ENCODE results near the gene C3orf22.
"Not testable (repeated sequence)": the region's sequence is repeated elsewhere in the genome, so short reads cannot be mapped to it uniquely, and the experiment has no call there.

The C3orf22 gene

DNA sequence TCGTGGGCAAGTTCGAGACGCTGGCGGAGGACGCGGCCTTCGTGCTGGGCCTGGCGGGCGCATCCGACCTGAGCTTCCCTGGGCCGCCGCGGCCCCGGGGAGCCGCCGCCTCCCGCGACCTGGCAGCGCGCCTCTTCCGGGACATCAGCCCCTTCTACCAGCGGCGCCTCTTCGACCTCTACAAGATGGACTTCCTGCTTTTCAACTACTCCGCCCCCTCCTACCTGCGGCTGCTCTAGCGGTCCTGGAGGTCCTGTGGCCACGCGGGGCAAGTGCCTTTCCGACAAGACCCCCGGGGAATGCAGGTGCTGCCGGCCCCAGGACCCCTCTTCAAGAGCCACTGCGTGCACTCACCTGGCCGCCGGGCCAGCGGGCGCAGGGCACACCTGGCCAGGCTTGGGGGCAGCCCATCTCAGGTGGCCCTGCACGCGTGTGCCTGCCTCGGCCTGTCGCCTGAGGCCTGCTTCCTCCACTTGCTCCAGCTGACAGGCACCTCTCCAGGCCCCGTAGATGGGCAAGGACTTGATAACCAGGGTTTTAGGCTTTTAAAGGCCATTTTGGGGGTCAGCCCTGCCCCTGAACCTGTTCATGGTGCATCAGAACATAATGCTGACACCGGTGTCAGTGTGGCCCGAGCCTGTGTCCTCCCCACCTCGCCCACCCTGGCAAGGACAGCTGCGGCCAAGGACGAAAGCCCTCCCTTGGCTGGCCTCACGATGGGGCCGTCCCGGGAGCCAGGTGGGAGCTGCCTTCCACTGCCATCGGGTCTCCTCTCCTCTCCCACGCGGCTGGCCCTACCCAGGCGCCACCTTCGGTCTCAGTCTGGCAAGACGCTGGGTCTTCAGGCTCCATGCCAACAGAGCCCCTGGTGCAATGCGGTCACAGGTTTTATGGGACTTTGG, 16.1 kb downstream of the C3orf22 start:
- no peak for DNase-seq (ENCODE audit: low read depth in 2 of 2)

DNA sequence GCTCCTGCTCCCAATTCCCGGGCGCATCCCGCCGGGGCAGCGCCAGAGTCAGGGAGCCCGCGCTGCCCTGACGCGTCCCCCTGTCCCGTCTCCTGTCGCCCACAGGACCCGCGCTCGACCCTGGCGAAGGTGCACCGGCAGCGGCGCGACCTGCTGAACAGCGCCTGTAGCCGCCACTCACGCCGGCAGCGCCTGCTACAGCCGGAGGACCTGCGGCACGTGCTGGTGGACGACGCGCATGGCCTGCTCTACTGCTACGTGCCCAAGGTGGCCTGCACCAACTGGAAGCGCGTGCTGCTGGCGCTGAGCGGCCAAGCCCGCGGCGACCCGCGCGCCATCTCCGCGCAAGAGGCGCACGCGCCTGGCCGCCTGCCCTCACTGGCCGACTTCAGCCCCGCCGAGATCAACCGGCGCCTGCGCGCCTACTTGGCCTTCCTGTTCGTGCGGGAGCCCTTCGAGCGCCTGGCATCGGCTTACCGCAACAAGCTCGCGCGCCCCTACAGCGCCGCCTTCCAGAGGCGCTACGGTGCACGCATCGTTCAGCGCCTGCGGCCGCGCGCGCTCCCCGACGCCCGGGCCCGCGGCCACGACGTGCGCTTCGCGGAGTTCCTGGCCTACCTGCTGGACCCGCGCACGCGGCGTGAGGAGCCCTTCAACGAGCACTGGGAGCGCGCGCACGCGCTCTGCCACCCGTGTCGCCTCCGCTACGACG, 16.9 kb downstream of the C3orf22 start:
- DNase-seq (ENCODE audit: low read depth in 2 of 2): no peak

DNA sequence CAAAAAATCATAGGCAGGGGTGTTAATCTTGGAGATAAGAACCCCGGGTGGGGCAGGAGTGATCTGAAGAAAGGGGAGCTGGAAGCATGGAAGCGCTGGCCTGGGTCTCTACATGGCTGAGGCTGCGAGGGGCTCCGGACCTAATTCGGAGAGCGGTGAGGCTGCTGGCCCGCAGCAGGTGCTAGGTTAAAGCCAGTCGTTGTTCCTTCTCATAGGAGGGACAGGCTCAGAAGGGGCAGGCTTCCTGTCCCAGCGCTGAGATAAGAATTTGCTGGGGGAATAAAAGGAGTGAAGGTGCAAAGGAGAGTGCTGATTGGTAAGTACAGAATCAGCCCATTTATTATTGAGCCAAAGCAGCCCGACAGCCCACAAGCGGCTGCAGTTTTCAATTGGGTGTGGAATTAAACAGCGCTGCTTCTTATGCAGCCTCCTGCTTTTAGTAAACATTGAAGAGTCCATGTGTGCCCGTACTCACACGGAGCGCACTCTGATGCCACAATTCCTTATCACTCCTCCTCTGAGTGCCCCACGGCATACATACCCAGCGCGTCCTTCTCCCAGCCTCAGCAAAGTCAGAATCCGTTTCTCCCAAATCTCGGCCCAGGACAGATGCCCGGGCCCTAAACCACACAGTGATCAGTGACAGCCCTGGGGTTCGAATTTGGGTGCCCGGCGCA, 17.6 kb downstream of the C3orf22 start:
- DNase-seq (ENCODE audit: low read depth in 2 of 2): no peak

DNA sequence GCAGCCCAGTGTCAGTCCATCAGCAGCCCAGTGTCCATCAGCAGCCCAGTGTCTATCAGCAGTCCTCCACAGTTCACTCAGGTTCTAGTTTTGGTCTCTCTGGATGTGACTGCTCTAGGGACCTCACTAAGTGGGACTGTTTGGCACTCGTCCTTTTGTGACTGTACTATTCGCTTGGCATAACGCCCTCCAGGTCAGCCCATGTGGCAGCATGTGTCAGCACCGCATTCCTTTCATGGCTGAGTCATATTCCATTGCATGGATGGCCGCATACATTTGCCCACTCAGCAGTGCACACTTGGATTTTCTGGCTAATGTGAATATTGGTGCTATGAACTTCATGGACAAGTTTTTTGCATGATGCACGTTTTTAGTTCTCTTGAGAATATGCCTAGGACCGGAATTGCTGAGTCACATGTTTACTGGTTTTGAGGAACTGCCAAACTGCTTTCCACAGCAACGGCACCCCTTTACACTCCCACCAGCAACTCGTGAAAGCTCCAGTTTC, 18.3 kb downstream of the C3orf22 start:
- DNase-seq (ENCODE audit: low read depth in 2 of 2): no peak

DNA sequence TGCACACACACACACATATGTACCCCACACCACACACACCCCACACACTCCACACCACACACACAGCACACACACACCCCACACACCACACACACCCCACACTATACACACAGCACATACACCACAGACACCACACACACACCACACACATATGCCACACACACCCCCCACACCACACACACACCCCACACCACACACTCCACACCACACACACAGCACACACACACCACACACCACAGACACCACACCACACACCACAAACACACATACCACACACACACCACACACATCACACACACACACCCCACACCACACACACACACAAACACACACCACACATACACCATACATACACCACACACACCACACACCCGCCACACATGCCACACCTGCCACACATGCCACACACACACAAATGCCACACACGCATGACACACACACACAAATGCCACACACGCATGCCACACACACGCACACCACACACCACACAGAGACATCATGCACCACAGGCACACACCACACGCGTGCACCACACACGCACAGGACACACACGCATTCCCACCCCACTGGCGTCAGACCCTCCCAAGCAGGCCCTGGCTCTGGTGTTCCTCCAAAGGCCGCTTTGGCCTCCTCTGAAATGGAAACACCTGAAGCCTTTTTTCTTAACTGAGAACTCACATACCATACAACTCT, 19.0 kb downstream of the C3orf22 start:
- DNase-seq (ENCODE audit: low read depth in 2 of 2): no peak

DNA sequence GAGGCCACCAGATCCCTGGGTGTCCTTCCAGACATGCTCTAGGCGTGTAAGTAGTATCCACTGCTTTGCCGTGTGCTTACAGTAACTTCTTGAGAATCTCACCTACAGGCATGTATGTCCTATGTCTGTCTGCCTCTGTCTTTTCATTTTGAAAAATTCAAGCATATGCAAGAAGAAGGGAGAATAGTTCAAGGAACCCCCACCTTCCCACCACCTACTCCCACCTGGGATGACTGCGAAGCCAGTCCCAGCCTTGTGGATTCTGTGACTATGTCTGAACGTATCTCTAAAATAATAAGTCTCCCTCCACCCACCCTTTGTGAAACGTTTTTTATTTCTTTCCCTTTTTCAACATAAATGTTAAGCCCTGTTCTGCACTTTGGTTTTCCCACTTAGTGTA, 19.8 kb downstream of the C3orf22 start:
- DNase-seq (ENCODE audit: low read depth in 2 of 2): no peak

DNA sequence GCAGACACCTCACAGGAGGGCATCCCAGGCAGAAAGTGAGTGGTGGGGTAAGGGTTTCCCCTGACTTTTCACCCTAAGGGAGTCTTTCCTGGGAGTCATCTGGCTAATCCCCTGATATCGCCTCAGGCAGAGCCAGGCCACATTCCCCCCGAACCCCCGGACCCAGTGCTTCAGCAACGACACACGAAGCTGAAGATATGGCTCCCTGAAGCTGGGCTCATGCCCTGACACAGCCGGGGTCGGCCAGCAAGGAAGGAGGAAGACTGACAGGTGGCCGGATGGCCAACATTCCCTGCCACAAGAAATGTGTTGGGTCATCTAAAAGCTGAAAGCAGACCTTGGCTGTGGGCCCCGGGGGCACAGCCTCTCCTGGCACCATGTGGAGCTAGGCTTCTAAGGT, 20.4 kb downstream of the C3orf22 start:
- no peak for DNase-seq (ENCODE audit: low read depth in 2 of 2)

DNA sequence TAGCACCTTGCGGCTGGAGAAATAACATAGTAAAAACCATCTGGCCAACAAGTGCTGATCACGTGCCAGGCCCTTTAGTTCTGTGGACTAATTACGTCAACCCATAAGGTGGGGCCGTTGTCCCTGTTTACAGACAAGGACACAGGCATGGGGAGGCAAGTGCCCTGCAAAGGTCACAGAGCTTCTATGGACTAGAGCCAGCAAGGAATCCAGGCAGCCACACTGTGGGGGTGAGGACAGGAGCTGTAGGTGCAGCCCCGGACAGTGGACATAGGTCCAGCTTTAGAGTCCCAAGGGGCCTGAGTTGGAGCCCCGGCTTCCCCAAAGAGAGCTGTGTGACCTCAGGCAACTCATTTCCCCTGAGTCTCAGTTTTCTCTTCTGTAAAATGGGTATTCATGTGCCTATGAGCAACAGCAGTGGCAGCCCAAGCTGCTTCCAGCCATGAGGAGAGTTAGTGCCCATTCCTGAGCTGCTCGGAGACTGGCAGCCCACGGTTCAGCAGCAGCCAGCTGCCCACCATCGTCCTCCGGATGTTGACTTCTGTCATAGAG, 20.9 kb downstream of the C3orf22 start:
- DNase-seq (ENCODE audit: low read depth in 2 of 2): no peak

DNA sequence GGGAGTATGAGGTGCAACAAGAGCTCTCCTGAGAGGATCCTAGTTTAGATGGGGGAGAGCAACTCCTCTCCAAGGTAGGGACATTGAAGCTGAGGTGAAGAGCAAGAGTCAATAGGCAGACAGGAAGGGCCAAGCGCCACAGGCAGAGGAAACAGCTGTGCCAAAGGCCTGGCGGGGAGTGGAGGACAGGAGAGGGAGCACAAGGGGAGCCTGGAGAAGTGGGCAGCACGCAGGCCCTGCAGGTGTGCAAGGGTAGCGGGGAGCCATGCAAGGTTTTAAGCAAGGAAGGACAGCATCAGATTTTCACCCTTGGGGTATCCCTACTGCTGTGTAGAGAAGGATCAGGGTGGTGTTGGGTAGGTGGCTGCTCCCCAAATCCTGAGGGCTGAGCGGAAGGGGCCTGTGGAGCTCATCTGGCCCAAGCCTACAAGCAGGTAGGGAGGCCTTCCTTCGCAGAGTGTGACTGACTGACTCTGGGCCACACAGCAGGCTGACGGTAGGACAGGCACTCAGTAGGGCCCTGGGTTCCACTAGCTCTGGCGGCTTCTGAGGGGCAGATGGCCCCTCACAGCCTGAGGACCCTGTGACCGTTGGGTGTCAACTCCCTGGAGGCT, 21.5 kb downstream of the C3orf22 start:
- no peak for DNase-seq (ENCODE audit: low read depth in 2 of 2)

DNA sequence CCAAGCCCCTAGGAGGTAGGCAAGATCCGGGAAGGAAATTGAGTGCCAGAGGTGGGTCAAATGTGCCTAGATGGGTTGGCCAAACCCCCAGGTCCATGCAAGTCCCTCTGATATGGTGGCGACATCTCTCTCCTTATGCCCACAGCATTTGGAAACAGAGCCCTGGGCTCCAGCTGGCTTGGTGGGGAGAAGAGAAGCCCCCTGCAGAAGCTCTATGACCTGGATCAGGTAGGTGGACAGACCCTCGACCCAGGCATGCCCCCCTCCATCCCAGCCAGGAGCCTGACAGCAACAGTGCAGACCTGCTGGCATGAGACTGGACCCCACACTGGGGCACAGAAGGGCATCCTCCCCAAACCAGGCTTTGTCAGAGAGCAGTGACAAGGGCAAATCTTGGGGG, 22.6 kb downstream of the C3orf22 start:
- DNase-seq (ENCODE audit: low read depth in 2 of 2): no peak

DNA sequence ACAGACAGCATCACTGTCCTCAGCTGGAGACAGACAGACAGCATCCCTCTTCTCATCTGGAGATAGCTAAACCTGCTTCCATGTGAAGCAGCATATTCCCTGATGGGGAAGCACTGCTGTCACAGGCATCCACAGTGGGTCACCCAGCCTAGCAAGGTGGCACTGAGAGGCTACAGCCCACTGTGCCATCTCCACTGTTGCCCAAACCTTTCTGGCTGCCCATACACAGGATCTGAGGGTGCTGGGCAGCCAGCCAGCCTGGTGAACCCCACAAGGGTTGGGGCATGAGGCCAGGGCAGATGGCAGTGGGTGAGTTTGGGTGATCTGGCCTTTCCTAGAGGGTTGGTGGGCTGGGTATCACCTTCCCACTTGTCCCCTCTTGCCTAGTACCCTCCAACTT, 23.1 kb downstream of the C3orf22 start:
- DNase-seq (ENCODE audit: low read depth in 2 of 2): no peak

DNA sequence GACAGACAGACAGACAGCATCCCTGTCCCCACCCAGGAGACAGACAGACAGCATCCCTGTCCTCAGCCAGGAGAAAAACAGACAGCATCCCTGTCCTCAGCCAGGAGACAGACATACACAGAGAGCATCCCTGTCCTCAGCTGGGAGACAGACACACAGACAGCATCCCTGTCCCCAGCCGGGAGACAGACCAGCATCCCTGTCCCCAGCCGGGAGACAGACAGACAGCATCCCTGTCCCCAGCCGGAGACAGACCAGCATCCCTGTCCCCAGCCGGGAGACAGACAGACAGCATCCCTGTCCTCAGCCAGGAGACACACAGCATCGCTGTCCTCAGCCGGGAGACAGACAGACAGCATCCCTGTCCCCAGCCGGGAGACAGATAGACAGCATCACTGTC, 24.0 kb downstream of the C3orf22 start:
- DNase-seq (ENCODE audit: low read depth in 2 of 2): not testable (repeated sequence)

DNA sequence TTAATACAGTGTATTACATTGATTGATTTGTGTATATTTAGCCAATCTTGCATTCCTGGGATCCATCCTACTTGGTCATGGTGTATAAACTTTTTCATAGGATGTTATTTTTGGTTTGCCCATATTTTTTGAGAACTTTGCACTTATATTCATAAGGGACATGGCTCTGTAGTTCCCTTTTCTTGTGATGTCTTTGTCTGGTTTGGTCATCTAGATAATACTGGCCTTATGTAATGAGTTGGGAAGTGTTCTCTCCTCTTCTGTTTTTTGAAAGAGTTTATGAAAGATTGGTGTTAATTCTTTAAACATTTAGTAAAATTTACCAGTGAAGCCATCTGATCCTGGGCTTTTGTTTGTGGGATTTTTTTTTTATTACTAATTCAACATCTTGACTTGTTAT, 25.2 kb downstream of the C3orf22 start:
- DNase-seq (ENCODE audit: low read depth in 2 of 2): no peak

DNA sequence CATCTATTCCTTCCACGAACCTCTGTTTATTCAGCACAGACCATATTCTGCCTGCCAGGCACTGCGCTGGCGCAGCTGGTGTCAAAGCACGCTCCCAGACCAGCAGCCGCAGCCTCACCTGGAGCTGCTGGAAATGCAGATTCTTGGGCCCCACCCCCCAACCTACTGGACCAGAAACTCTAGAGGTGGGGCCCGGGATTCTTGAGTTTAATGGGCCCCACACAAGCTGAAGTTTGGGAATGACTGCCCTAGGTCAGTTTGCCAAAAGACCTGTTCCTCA, 27.7 kb downstream of the C3orf22 start:
- DNase-seq (ENCODE audit: low read depth in 2 of 2): no peak

DNA sequence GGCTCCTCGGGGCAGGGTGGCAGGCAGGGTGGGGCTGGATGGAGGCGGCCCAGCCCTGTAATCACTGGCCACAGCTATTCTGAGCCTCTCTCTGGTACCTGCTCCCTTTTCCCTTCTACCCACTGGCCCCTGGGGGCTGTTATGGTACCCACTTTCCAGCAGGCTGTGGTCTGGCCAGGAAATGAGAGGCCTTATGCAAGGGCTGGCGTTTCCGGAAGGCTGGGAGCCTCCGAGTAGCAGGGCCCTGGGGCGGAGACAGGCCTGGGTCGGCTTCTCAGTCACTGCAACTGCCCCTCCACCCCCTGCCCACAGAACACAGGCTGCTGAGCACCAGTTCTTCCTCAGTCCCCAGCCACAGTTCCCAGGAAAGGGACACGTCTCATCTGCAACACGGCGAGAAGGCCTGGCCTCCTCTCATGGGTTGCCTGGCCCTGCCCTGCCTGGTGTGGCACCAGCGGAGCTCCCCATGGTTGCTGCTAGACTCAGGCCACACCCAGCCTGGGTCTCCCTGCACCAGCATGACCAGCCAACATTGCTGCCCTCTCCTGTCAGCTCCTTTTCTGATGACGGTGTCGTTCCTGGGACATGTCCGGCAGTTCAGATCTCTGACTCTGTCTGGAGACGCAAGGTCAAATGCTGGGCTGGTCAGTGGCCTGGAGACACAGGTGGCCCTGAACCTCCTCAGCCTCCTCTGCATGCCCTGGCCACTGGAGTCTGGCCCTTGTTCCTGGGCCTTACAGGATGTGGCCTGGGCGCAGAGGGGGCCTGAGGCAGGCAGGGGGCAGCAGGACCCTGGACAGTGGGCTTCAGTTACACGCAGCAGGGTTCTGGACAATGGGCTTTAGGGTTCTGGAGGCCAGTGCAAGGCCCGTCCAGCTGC, 28.3 kb downstream of the C3orf22 start:
- no peak for DNase-seq (ENCODE audit: low read depth in 2 of 2)

DNA sequence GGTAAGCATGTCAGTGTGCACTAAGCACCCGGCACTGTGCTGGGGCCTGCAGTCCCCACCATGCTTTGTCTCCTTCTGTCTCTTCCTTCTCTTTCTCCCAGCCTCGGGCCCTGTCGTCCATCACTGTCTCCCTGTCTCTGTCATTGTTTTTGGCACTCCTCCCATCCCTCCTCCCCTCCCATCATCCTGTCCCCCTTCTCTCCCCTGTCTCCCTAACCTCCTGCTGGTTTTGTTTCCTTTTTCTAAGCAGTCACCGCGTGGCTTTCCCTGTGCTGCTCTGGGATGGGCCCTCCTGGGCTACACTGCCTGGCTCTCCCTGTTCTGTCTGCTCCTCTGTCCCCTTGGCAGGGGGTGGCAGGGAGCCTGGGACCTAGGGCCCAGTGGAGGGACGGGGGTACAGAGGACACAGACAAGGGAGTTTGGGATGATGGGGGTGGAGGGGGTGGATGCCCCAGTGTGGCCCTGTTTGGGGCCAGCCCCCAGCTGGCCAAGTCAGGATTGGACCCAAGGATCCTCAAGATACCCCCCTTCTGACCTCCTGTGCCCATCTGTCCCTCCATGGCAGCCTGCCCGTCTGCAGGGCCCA, 29.1 kb downstream of the C3orf22 start:
- DNase-seq (ENCODE audit: low read depth in 2 of 2): no peak

DNA sequence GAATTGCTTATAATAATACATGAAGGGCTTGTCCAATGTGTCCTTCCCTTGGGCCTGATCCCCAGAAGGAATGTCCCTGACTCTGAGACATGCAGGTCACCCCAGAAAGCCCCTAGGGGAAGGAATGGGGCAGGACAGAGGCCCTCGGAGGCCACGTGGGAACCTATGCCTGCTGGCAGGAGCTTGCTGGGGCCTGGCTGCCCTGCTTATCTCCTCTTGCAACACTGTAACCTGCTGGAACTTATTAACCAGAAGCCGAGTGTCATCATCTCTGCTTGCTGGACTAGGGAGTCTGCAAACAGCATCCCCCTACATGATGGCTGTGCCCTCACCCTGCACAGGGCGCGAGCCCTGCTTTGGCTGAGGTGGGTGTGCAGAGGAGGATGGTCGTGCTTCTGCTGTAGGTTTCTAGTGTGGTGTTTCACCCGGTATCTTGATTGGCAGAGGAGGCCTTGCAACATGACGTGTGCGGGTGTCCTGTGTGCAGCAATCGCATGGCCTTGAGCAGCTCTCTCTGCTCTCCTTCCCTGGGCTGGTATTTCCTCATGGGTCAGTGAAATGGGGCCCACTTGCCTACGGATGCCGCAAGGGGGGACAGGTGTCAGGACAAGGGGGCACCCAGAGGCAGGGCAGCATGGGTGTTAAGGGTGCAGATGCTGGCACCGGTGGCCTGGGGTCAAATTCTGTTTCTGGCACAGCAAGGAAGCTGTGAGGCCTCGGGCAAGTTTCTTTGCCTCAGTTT, 29.8 kb downstream of the C3orf22 start:
- DNase-seq (ENCODE audit: low read depth in 2 of 2): no peak

DNA sequence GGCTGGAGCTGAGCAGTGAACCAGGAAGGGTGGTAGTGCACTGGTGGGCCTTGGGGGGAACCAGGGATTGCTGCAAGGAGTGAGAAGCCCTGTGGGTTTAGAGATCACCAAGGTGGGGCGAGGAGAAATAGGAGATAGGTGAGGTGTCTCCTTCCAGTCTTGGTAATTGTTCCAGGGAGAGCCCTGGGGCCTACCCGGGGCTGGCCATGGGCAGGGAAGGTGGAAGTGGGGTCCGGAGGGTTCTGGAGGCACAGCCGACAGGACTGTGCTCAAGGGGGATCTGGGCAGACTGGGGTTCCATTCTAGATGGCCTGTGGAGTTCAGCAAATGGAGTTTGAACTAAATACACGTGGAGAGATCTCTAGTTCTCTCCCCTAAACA, 30.3 kb downstream of the C3orf22 start:
- no peak for DNase-seq (ENCODE audit: low read depth in 2 of 2)

Data from stimulated activated CD4-positive, alpha-beta T cell treated with anti-CD3 and anti-CD28 coated beads, Interleukin-12 subunit alpha, Interleukin-12 subunit beta, amount 100 ng/mL, for 24 hours (primary cell).